IMR-90 (cell line): ENCODE measurements around the gene TRAPPC10.

Experiments used
- CTCF ChIP-seq: conservative IDR thresholded peaks from 2 replicates; pipeline ENCODE4 v1.5.1; 2012; ENCODE audit warnings: mild to moderate bottlenecking, low read depth, low read length, improper control_type of control experiment
- FOS ChIP-seq: fragments of 150-350 bp; IDR thresholded peaks from 2 replicates; pipeline ENCODE4 v1.6.1; 2016; ENCODE audit warnings: low read depth, low read length
- MAZ ChIP-seq: IDR thresholded peaks from 2 replicates; pipeline ENCODE4 v1.6.1; 2012; ENCODE audit warnings: low read depth, mild to moderate bottlenecking, low read length, improper control_type of control experiment, moderate library complexity, borderline replicate concordance
- MXI1 ChIP-seq: IDR thresholded peaks from 2 replicates; pipeline ENCODE4 v1.6.1; 2012; ENCODE audit warnings: low read depth, mild to moderate bottlenecking, low read length, moderate library complexity, borderline replicate concordance
- POLR2A ChIP-seq: IDR thresholded peaks from 2 replicates; pipeline ENCODE4 v1.6.1; 2012; ENCODE audit warnings: mild to moderate bottlenecking, low read depth, low read length
- USF2 ChIP-seq: fragments of 150-350 bp; IDR thresholded peaks from 2 replicates; pipeline ENCODE4 v1.6.1; 2017; ENCODE audit warnings: mild to moderate bottlenecking, antibody characterized with exemption, low read length, low read depth

GRCh38 chr21:43973634-43973955, 38.5 kb upstream of the TRAPPC10 start:
- TF ChIP-seq CTCF, result no peak
- no peak for TF ChIP-seq MXI1
- no peak for TF ChIP-seq USF2
- TF ChIP-seq POLR2A, result no peak
- no peak for TF ChIP-seq FOS
- no peak for TF ChIP-seq MAZ
